ENCODE measurements around the gene PTPRN2.
A peak's percentile ranks its signal among the peaks of the same experiment; 100 is the strongest.
"Not testable (repeated sequence)": the region's sequence is repeated elsewhere in the genome, so short reads cannot be mapped to it uniquely, and the experiment has no call there.

PTPRN2 gene

DNA sequence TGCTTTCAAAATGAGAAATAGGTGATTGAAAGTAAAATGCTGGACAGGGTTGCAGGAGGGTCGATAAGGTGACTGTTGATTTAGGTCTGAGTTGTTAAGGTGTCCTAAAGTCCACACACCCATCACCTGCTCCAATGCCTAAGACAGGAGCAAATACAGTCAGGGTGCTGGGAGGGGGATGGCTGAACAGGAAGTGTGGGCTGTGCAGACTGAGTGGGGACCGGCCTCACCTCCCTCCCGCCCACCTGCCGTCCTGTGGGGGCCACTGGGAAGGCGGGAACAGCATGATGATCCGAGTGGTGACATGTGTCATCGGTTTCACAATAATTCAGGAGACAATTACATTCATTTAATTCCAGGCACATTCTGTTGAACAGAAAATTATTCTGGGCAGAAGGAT is 990.1 kb downstream of the PTPRN2 start:
- DNase-seq (ENCODE audit: low spot score), result no peak

DNA sequence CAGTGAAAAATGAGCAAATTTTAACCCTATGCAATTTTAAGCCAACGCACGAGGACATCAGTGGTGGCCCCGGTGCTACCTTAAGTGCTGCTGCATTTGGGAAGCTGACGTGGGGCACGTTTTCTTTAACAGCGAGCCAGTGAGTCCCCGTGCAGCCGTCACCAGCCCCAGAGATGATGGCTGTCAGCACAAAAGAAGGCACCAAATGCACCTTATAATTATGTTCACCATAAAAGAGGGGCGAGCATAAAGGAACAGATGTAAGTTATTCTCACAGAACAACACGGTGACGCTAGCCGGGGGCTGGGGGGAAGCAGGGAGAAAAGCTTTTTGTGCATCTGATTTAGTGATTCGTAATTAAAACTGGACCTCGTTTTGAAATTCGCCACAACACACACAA is 990.7 kb downstream of the PTPRN2 start:
- DNase-seq (ENCODE audit: low spot score), result no peak

DNA sequence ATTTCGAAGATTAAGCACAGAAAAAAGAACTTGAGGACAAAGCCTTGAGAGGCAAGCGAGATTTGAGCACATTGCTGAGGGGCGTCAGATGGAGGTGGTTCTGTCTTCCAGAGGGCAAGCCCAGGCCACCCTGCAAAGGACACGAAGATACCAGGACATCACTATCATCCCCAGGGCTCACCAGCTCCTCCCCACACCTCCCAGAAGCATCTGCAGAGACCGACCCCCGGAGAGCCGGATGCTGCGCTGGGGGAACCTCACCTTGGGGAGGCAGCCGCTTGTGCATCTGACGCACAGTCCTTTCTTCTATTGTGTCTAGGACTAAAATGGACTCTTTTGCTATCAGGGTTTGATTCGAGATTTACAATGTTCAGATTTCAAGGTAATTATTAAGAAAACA is 991.2 kb downstream of the PTPRN2 start:
- DNase-seq (ENCODE audit: low spot score), result no peak

DNA sequence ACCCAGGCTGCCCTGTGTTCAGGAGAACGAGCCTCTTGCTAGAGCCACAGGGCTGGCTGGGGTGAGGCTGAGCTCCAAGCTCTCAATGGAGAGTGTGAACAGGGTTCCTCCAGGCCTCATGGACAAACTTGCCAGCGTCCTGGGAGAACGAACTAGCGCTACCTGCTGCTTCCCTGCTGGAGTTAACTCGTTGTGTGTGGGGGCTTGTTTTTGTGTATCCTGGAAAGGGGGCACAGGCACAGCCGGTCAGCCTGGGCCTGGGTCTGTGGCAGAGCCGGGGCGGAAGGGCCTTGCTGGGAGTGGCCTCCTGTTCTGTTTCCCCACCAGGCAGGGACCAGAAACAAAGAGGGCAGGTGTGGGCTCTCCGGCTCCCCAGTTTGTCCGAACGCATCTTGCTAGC is 991.6 kb downstream of the PTPRN2 start:
- no peak for DNase-seq (ENCODE audit: low spot score)

DNA sequence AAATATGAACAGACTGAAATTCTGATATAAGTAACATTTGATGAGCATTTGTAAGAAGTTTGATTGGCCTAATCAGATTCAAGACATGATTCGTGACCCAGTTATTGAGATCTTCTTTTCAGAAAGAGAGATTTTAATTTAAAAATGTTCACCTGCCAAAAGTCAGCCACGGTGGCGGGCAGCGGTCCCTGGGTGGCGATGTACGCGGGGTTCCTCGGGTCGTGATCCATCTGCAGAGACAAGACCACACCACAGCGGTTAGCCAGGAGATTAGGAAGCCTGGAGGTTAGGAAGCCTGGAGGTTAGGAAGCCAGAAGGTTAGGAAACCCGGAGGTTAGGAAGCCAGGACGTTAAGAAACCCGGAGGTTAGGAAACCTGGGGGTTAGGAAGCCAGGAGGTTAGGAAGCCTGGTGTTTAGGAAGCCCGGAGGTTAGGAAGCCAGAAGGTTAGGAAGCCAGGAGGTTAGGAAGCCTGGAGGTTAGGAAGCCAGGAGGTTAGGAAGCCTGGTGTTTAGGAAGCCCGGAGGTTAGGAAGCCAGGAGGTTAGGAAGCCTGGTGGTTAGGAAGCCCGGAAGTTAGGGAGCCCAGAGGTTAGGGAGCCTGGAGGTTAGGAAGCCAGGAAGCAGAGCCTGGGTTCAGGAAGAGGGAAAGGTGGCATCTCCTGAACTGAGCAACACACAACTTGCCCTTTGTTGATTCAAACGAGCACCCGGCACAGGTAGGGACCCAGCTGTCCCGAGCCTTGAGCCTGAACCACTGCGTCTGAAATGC is 992.4 kb downstream of the PTPRN2 start:
- DNase-seq (ENCODE audit: low spot score), result no peak

DNA sequence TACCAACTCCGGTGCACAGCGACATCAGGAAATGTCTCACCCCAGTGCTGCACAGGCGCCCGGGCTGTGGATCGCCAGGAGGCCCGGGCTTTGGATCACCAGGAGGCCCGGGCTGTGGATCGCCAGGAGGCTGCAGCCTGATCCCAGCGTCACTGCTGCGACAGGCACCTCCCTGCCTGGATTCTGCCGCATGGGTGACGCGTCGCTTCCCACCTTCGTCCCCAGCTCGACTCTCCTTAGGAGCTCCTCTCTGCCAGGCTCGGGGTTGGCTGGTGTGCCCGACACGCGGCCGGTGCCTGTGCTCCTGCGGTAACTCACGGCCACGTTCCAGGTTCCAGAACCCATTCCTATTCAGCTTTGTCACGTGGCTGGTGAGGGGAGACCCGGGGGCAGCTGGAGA is 993.3 kb downstream of the PTPRN2 start:
- DNase-seq (ENCODE audit: low spot score), result no peak

DNA sequence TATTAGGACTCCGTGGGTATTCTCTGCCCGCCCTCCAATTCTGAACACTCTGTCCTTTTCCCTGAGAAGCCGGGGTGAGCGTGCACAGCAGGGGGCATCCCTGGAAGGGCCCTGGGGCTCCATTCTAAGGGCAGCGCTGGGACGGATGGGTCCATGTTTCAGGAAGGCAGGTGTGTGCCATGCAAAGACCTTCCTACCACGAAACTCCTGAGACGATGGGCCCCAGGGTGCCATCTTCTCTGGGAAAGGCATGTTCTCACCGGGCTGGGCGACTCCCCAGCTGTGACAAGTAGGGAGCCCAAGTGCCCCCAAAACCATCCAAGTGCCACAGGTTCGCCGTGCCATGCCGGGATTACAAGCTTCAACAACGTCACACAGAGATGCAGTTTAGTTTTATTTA is 994.1 kb downstream of the PTPRN2 start:
- no peak for DNase-seq (ENCODE audit: low spot score)

DNA sequence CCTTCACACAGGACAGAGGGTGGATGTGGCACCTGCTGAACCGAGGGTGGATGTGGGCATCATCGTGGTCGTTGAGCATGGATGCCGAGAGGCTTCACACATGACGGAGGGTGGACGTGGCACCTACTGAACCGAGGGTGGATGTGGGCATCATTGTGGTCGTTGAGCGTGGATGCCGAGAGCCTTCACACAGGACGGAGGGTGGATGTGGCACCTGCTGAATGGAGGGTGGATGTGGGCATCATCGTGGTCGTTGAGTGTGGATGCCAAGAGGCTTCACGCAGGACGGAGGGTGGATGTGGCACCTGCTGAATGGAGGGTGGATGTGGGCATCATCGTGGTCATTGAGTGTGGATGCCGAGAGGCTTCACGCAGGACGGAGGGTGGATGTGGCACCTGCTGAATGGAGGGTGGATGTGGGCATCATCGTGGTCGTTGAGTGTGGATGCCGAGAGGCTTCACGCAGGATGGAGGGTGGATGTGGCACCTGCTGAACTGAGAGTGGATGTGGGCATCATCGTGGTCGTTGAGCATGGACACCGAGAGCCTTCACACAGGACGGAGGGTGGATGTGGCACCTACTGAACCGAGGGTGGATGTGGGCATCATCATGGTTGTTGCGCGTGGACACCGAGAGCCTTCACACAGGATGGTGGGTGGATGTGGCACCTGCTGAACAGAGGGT is 994.8 kb downstream of the PTPRN2 start:
- DNase-seq (ENCODE audit: low spot score), result not testable (repeated sequence)

DNA sequence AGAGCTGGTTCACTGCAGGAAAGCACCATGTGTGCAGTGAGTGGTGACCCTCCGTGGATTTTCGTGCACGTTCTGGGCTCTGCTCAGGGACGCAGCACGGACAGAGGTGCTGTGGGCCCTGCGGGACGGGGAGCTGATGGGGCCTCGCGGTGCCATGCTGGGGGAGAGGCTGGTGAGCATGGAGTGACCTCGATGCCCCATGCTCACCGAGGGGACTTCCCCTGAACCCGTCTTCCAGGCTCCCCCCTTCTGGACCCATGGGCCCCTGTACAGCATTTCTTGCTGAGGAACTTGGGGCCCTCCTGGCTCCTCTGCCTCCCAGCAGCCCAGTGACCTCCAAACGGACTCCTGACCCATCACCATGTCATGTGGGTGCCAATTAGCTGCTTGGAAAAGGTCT is 997.1 kb downstream of the PTPRN2 start:
- DNase-seq (ENCODE audit: low spot score), result no peak

DNA sequence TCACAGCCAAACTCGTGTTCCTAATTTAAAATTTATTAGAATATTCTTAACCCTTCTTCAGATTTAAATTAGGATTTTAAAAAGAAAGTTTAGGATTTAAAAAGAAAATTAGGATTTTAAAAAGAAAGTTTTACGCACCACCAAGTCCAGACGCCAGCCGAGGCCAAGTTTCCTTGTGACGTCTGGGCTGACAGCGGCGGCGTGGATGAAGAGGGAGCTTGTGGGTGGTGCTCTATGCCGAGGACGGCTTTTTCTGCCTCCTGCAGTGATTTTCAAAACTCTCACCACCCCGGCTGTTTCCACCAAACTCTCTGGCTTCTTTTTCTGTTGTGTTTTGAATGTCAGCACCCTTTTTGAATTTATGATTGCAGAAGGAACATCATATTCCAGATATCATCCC is 997.9 kb downstream of the PTPRN2 start:
- no peak for DNase-seq (ENCODE audit: low spot score)

DNA sequence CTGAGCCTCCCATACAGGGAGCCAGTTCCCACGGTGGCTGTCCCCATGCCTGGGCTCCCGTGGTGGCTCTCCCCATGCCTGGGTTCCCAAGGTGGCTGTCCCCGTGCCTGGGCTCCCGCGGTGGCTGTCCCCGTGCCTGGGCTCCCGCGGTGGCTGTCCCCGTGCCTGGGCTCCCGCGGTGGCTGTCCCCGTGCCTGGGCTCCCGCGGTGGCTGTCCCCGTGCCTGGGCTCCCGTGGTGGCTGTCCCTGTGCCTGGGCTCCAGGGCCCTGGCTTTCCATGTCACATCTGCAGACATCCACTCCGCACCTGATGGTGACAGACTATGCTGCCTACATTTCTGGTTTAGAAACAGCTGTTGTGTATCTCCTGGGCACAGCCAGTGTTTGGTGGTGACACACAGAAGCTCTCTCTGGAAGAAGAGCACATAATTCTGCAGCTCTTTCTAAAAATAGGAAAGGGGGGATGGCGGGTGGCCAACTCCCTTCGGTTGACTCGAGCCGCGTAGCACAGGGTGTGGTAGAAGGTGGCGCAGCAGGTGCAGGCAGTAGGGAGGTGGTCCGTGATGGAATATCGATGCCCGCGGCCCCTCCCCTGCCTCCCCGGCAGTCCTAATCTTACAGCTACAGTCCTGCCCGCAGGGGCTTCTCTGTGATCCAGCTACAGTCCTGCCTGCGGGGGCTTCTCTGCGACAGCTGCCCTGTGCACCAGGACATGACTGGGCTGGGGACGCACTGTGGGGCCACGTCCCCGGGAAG is 999.6 kb downstream of the PTPRN2 start:
- DNase-seq (ENCODE audit: low spot score), result no peak

DNA sequence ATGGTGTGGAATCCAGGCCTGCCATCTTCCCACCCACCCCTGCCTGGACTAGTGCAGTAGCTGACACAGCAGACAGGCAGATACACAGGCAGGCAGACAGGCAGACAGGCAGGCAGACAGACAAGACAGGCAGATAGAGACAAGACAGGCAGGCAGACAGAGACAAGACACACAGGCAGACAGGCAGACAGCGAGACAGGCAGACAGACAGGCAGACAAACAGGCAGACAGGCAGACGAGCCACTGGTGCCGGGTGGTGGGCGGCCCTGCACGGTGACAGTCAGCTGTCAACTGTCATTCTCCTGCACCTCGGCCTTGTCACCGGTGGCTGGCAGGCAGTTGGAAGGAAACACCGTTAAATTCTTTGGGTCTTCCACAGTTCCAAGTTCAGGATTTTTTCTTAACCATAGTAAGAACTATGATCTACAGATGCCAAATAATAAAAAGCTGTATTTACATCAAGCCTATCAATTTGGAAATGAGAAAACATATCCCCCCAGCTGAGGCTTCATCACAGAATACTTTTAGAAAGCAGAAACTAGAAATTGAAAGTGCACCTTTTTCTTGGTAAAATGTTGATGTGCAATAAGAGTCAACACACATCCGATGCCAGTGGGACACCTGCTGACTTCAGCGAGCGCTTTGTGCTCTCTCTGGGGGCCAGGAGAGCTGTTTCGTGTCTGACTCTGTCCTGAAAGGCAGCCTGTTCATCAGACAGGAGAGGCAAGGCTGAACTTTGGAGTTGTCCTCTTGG is 1000.4 kb downstream of the PTPRN2 start:
- DNase-seq (ENCODE audit: low spot score), result no peak

DNA sequence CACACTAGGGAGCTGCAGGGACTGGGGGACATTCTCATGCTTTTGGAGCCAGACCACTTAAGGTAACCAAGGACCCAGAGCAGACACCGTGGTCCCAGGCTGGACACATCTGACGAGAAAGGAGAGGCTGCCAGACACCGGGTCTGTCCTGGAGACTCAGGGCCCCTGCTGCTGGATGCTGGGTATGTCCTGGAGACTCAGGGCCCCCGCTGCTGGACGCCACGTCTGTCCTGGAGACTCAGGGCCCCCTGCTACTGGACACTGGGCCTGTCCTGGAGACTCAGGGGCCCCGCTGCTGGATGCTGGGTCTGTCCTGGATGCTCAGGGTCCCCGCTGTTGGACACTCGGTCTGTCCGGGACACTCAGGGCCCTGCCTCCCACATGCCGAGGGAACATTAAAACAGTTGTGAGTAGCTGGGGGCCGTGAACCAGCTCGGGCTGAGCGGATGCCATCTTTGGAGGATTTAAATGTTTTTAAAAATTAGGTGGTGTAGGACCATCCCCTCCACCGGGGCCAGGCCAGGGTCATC is 1001.1 kb downstream of the PTPRN2 start:
- no peak for DNase-seq (ENCODE audit: low spot score)

DNA sequence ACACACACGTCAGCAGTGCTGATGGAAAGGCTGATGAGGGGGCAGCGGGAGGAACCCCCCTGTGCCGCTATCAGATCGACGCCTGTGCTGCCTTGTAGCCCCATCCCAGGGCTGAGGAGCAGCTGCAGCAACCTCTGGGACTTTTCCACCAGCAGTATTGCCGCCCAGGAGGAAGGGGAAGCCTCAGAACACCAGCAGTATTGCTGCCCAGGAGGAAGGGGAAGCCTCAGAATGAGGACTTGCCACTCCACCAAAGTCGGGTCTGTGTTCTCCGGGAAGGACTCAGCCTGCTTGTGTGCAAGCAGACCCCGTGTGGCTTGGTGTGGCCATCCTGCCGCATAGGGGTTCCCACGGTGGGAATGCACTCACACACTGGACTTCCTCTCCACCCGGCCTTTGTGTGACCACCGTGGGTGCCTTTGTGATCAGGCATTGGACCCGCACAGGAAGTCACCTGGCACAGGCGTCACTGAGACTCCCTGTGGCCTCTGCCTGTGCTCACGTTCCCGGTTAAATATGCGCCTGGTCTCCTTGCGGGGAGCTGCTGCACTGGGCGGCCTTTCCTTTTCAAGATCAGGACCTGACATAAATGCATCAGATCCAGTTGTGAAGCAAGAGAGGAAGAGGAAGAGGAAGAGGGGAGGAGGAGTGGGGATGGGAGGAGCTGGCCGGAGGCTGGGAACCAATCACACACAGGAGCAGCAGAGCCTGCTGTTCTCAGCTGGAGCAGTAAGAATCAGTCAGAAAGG is 1002.3 kb downstream of the PTPRN2 start:
- DNase-seq (ENCODE audit: low spot score), result no peak

DNA sequence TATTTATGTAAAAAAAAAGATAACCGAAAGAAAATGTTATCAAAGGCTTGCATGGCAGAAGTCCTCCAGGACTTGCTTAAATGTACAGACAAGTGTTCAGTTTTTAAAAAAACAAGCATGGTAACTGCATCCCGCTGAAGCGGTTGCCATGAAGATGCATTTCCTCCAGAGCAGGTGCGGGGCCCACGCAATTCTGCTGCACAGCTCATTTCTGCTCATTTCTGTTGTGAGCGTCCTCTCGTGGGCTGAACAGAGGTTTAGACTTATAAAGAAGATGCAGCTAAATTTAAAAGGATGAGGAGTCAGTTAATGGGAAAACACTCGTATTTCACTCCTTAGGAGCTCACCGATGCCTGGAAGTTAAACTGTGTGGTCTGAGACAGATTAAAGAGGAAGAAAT is 1003.2 kb downstream of the PTPRN2 start:
- DNase-seq (ENCODE audit: low spot score), result no peak

DNA sequence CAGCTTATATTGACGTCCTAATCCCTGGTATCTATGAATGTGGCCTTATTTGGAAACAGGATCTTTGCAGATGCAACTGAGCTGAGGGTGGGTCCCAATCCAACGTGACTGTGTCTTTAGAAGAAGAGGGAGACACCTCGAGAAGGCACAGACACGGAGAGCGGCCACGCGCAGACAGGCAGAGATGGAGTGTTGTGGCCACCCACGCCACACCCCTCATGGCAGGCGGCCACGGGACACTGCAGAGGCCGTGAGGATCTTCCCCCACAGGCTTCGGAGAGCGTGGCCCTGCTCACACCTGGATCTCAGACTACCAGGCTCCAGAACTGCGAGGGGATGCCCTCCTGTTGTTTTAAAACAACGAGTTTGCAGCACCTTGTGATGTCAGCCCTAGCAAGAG is 1005.9 kb downstream of the PTPRN2 start:
- DNase-seq (ENCODE audit: low spot score), result no peak

DNA sequence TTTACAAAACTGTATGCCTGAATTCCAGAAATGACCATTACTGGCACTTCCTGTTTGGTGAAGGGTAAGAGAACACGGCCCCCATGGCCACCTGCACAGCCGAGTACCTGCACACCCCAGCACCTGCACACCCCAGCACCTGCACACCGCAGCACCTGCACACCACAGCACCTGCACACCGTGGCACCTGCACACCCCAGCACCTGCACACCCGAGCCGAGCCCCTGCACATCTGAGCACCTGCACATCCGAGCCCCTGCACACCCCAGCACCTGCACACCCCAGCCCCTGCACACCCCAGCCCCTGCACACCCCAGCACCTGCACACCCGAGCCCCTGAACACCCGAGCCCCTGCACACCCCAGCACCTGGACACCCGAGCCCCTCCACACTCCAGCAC is 1007.3 kb downstream of the PTPRN2 start:
- DNase-seq (ENCODE audit: low spot score), result no peak

DNA sequence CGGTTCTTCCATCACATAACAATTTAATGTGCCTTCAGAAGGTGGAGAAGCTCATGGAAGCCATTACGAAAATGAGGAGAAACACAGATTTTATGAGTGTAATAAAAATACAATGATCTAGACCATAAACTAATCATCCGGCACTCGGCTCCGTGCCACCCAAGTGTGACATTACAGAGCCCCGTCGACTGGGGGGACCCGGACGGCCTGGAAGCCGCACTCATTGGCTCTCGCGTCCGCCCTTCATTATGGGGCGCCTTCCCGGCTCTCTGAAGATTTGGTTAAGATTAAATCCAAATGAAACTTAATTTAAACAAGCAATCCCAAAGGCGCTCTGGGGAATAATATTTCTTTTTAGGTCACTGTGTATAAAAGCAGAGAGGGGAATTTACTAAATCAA is 1008.2 kb downstream of the PTPRN2 start:
- DNase-seq (ENCODE audit: low spot score), result no peak

DNA sequence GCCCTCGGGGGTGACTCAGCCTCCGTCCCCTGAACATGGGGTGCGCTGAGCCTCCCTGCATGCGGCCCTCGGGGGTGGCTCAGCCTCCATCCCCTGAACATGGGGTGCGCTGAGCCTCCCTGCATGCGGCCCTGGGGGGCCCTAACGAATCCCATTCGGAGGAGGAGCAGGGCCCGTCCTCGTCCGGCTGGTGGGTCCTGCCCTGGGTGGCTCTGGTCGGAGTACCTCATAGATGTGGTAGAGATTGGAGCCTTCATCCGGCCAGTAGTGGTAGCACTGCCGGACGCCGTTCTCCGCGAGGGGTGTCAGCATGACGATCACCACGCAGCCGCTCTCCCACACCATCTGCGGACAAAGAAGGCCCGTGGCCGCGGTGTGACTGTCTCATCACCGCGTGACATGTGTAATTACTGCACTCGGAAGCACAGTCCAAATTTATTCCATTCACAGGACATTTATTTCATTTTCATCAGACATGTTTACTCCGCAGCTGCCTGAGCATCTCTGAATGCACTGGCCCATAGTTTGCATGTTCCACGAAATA is 1009.8 kb downstream of the PTPRN2 start:
- no peak for DNase-seq (ENCODE audit: low spot score)

DNA sequence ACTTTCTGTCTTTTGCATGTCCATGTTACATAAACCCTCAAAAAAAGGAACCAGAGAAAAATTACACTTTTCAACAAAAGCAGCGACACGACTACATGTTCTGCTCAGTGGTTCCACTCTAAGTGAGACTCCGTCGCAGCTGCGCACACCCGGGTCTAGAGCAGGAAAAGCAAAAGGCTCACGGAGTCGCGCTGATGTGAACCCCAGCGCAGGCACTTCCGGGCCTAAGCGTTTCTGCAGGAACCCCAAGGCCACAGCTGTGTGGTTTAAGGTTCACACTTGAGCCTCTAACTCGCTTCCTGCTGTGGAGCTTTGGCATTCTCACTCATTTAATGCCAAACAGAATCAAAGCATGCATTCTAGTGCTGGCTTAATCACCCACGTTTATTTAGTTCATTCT is 1010.6 kb downstream of the PTPRN2 start:
- no peak for DNase-seq (ENCODE audit: low spot score)

DNA sequence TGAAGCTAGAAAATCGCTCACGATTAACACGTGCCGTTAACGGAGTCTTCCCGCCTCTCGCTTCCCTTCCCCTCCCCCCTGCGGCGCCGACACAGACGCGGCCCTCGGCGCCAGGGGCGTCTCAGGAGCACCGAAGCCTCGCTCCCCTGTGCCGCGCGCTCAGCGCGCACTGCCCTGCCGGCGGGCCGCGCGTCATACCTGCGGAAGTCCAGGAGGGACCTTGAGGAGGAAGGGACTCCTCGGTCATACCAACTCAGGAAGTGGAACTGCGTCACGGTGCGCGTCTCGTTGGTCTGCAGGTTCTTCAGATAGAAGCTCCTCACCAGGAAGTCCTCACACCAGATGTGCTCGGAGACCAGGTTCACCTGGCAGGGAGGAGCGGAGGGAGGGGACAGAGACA is 1011.2 kb downstream of the PTPRN2 start:
- peak; percentile 20 for DNase-seq (ENCODE audit: low spot score)
